HepG2 (cell line): ENCODE measurements around the gene PIM3. TPM values are rescaled to one million over a fixed set of nuclear protein-coding genes. Genes with fewer than 3 reads are reported as not detected.
A peak's percentile ranks its signal among the peaks of the same experiment; 100 is the strongest.

Experiments
- FOXO1 ChIP-seq: sonication (generic); formaldehyde crosslinking; IDR thresholded peaks from 2 replicates; pipeline ENCODE4 v1.4.0; 2020; ENCODE audit warnings: missing genetic modification reagents
- HNF4G ChIP-seq, 2 experiments: sonication (generic) in 1 of 2; formaldehyde crosslinking in 1 of 2; IDR thresholded peaks; 2 replicates each; pipeline versions ENCODE4 v1.4.0 to v1.6.1; 2011 to 2020; ENCODE audit warnings: borderline replicate concordance in 2 of 2, low read depth in 2 of 2, mild to moderate bottlenecking in 2 of 2, low read length in 1 of 2, missing genetic modification reagents in 1 of 2, moderate library complexity in 1 of 2
- HNRNPH1 ChIP-seq: fragments of 200-400 bp; formaldehyde crosslinking; optimal IDR thresholded peaks from 2 replicates; pipeline ENCODE3; 2017; ENCODE audit warnings: mild to moderate bottlenecking, low read depth, low read length
- HOXA9 ChIP-seq: sonication (generic); formaldehyde crosslinking; IDR thresholded peaks from 2 replicates; pipeline ENCODE4 v1.8.1; 2022; ENCODE audit warnings: missing genetic modification reagents, mild to moderate bottlenecking, moderate library complexity, borderline replicate concordance
- IKZF1 ChIP-seq: fragments of 450-650 bp; IDR thresholded peaks from 2 replicates; pipeline ENCODE4 v1.7.1; 2016
- JARID2 ChIP-seq: sonication (generic); formaldehyde crosslinking; IDR thresholded peaks from 2 replicates; pipeline ENCODE4 v1.8.1; 2023; ENCODE audit warnings: missing genetic modification reagents, inconsistent platforms; ENCODE audit not compliant: insufficient replicate concordance
- KDM4B ChIP-seq: sonication (generic); formaldehyde crosslinking; IDR thresholded peaks from 2 replicates; pipeline ENCODE4 v1.4.0; 2020; ENCODE audit warnings: missing genetic modification reagents
- KDM5B ChIP-seq: sonication (generic); formaldehyde crosslinking; IDR thresholded peaks from 2 replicates; pipeline ENCODE4 v1.4.0; 2020; ENCODE audit warnings: missing genetic modification reagents, mild to moderate bottlenecking, borderline replicate concordance
- KLF9 ChIP-seq: IDR thresholded peaks from 2 replicates; pipeline ENCODE4 v1.6.1; 2016; ENCODE audit warnings: low read depth
- MAFF ChIP-seq: IDR thresholded peaks from 2 replicates; pipeline ENCODE4 v1.6.1; 2011; ENCODE audit warnings: low read depth, low read length, improper control_type of control experiment
- PCBP1 ChIP-seq: fragments of 200-400 bp; formaldehyde crosslinking; IDR thresholded peaks from 2 replicates; pipeline ENCODE4 v1.6.1; 2017; ENCODE audit warnings: mild to moderate bottlenecking, low read depth, low read length, borderline replicate concordance
- RELA ChIP-seq: sonication (generic); formaldehyde crosslinking; IDR thresholded peaks from 2 replicates; pipeline ENCODE4 v1.4.0; 2020; ENCODE audit warnings: missing genetic modification reagents
- SP1 ChIP-seq, 2 experiments: fragments of 450-650 bp in 1 of 2; sonication (generic) in 1 of 2; formaldehyde crosslinking in 1 of 2; IDR thresholded peaks; 2 replicates each; pipeline versions ENCODE4 v1.4.0 to v1.6.1; 2016 to 2020; ENCODE audit warnings: missing genetic modification reagents in 1 of 2
- TGIF2 ChIP-seq: IDR thresholded peaks from 2 replicates; pipeline ENCODE4 v1.6.1; 2016; ENCODE audit warnings: control low read depth, missing compliant biosample characterization
- THAP11 ChIP-seq: IDR thresholded peaks from 2 replicates; pipeline ENCODE4 v1.6.1; 2016; ENCODE audit warnings: missing biosample characterization, missing genetic modification reagents
- THYN1 ChIP-seq: sonication (generic); formaldehyde crosslinking; IDR thresholded peaks from 2 replicates; pipeline ENCODE4 v1.8.1; 2023; ENCODE audit warnings: low read depth, mild to moderate bottlenecking, moderate library complexity, missing genetic modification reagents, borderline replicate concordance
- YEATS2 ChIP-seq: sonication (generic); formaldehyde crosslinking; IDR thresholded peaks from 2 replicates; pipeline ENCODE4 v1.4.0; 2020; ENCODE audit warnings: missing genetic modification reagents, borderline replicate concordance
- ZMAT3 ChIP-seq: sonication (generic); formaldehyde crosslinking; conservative IDR thresholded peaks from 2 replicates; pipeline ENCODE4 v1.7.0; 2021; ENCODE audit warnings: missing genetic modification reagents
- ZNF12 ChIP-seq: sonication (generic); formaldehyde crosslinking; IDR thresholded peaks from 2 replicates; pipeline ENCODE4 v1.5.0; 2020; ENCODE audit warnings: missing genetic modification reagents
- ZNF225 ChIP-seq: sonication (generic); formaldehyde crosslinking; IDR thresholded peaks from 2 replicates; pipeline ENCODE4 v1.4.0; 2020; ENCODE audit warnings: mild to moderate bottlenecking, missing genetic modification reagents
- ZNF605 ChIP-seq: sonication (generic); formaldehyde crosslinking; IDR thresholded peaks from 2 replicates; pipeline ENCODE4 v1.8.0; 2022; ENCODE audit warnings: mild to moderate bottlenecking, missing genetic modification reagents
- ZNF616 ChIP-seq: sonication (generic); formaldehyde crosslinking; IDR thresholded peaks from 2 replicates; pipeline ENCODE4 v1.5.0; 2020; ENCODE audit warnings: low read depth, mild to moderate bottlenecking, missing genetic modification reagents
- ZNF629 ChIP-seq: sonication (generic); formaldehyde crosslinking; conservative IDR thresholded peaks from 2 replicates; pipeline ENCODE4 v1.5.0; 2020; ENCODE audit warnings: missing genetic modification reagents
- ZNF660 ChIP-seq: sonication (generic); formaldehyde crosslinking; IDR thresholded peaks from 2 replicates; pipeline ENCODE4 v1.5.1; 2020; ENCODE audit warnings: mild to moderate bottlenecking, low read depth, missing genetic modification reagents, borderline replicate concordance
- ZNF883 ChIP-seq: sonication (generic); formaldehyde crosslinking; IDR thresholded peaks from 2 replicates; pipeline ENCODE4 v1.5.1; 2020; ENCODE audit warnings: mild to moderate bottlenecking, missing genetic modification reagents; ENCODE audit errors: not compliant biosample characterization
- ZNF891 ChIP-seq: sonication (generic); formaldehyde crosslinking; IDR thresholded peaks from 2 replicates; pipeline ENCODE4 v1.5.0; 2020; ENCODE audit warnings: mild to moderate bottlenecking, missing genetic modification reagents
- polyA plus RNA-seq, 8 experiments: library from polyadenylated mRNA; depleted of rRNA in 3 of 8; stranded (reverse) in 7 of 8; unstranded in 1 of 8; fragments of >200 nt; fragmentation: Illumina TruSeq in 4 of 8; extraction: Trizol in 4 of 8; gene quantifications; 2 replicates each; pipeline versions ENCODE4 v1.2.1 to v1.2.3, GENCODE V29; 2011 to 2016; ENCODE audit warnings: low read depth in 4 of 8, missing spikeins in 1 of 8, mixed read lengths in 1 of 8; ENCODE audit not compliant: insufficient read depth in 1 of 8
- total RNA-seq, 5 experiments: library from RNA; depleted of rRNA; stranded (reverse); fragments of >200 nt; fragmentation: Illumina TruSeq; extraction: Trizol; gene quantifications; 2 replicates each; pipeline ENCODE4 v1.2.3, GENCODE V29; 2016; ENCODE audit warnings: low read depth in 1 of 5
- TF ChIP-seq, protein P1 (sequence below), 2 experiments: IDR thresholded peaks; 2 replicates each; pipeline ENCODE4 v1.6.1; 2011 to 2012; ENCODE audit warnings: low read length in 2 of 2, borderline replicate concordance in 1 of 2, low read depth in 1 of 2, mild to moderate bottlenecking in 1 of 2, moderate library complexity in 1 of 2

PIM3 gene
- total and polyA plus RNA-seq, 2 of the 13 experiments (the other 11 are each of a cell fraction or from before 2014, with no cell fraction given) = 21.6 to 31.2 TPM

DNA sequence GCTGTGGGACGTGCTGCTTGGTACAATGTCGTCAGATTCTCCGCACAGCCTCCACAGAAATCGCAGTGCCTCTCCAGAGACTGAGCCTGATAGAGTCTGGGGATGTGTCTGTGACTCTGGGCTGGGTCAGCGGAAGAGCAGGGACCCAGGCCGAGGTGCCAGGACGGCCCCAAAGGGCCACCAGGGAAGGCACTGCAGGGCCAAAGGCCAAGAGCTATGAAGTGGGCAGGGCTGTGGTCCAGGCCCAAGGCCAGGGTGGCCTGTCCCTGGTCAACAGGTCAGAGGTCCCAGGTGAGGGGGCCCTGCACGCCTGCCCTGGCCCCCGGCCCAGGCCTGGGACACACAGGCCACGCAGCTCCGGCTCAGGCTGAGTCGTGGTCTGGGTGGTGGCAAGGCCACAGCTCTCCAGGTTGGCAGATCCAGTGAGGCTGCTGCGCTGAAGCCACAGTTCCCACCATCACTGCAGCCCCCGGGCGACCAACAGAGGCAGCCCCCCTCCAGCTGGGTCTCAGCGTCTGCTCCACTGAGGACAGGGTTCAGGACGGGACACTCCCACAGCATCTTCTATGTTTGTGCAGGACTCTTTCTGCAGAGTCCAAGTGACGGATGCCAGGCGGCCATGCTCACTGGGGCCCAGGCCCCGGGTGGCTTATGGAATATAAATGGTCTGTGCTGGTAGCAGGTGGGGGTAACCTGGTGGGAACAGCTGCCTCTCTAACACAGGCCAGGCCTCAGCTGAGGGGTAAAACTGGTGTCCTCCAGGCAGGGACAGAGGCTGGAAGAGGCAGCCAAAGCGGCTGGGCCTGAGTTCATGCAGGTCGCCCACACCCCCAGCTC lies 4.8 kb upstream of the PIM3 start (continued):
- TF ChIP-seq PCBP1 (no peak), SP1 (IDR thresholded peaks at IDR 0.05) (no peak), SP1 (CRISPR knock-in tag; IDR thresholded peaks at IDR 0.05) (no peak), RELA (peak; percentile 42; the same call in 1 of the 2 replicates), TGIF2 (CRISPR knock-in tag) (0 out of 2 replicates have a peak, but pooled peaks have one; percentile 22), ZNF225 (CRISPR knock-in tag) (no peak), MAFF (no peak), ZNF12 (CRISPR knock-in tag) (no peak), ZNF883 (peak; percentile 39), IKZF1 (no peak), ZNF629 (CRISPR knock-in tag) (no peak), ZNF605 (no peak), KDM4B (CRISPR knock-in tag) (no peak), JARID2 (CRISPR knock-in tag) (no peak), ZMAT3 (no peak), YEATS2 (CRISPR knock-in tag) (no peak), HOXA9 (CRISPR knock-in tag) (no peak), ZNF660 (no peak), THYN1 (no peak), THAP11 (no peak), FOXO1 (CRISPR knock-in tag) (peak; percentile 61; the same call in 1 of the 2 replicates), ZNF891 (CRISPR knock-in tag) (no peak), HNF4G (IDR thresholded peaks at IDR 0.05; ENCODE audit: borderline replicate concordance, low read depth, low read length) (peak; percentile 1; the same call in 1 of the 2 replicates), HNF4G (CRISPR knock-in tag; IDR thresholded peaks at IDR 0.05; ENCODE audit: borderline replicate concordance, low read depth) (peak; percentile 51; the same call in 1 of the 2 replicates), ZNF616 (CRISPR knock-in tag) (no peak), KLF9 (CRISPR knock-in tag) (no peak), KDM5B (CRISPR knock-in tag) (no peak), HNRNPH1 (no peak)
- TF ChIP-seq, protein P1, sequence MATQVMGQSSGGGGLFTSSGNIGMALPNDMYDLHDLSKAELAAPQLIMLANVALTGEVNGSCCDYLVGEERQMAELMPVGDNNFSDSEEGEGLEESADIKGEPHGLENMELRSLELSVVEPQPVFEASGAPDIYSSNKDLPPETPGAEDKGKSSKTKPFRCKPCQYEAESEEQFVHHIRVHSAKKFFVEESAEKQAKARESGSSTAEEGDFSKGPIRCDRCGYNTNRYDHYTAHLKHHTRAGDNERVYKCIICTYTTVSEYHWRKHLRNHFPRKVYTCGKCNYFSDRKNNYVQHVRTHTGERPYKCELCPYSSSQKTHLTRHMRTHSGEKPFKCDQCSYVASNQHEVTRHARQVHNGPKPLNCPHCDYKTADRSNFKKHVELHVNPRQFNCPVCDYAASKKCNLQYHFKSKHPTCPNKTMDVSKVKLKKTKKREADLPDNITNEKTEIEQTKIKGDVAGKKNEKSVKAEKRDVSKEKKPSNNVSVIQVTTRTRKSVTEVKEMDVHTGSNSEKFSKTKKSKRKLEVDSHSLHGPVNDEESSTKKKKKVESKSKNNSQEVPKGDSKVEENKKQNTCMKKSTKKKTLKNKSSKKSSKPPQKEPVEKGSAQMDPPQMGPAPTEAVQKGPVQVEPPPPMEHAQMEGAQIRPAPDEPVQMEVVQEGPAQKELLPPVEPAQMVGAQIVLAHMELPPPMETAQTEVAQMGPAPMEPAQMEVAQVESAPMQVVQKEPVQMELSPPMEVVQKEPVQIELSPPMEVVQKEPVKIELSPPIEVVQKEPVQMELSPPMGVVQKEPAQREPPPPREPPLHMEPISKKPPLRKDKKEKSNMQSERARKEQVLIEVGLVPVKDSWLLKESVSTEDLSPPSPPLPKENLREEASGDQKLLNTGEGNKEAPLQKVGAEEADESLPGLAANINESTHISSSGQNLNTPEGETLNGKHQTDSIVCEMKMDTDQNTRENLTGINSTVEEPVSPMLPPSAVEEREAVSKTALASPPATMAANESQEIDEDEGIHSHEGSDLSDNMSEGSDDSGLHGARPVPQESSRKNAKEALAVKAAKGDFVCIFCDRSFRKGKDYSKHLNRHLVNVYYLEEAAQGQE (IDR thresholded peaks at IDR 0.05; ENCODE audit: borderline replicate concordance in 1 of 2, low read depth in 1 of 2, low read length in 2 of 2) = no peak
